HG02571 (cell line): Measurements from ENCODE around the gene C18orf63.
"Not testable (repeated sequence)": the region's sequence is repeated elsewhere in the genome, so short reads cannot be mapped to it uniquely, and the experiment has no call there.

ENCODE experiments used
- ATAC-seq: cut with Tn5 transposase; IDR thresholded peaks from one replicate; pipeline ENCODE4 v1.9.1; 2021; ENCODE audit warnings: mild to moderate bottlenecking, moderate library complexity; ENCODE audit not compliant: unreplicated experiment

C18orf63 gene

GRCh38 chr18:74326231-74326630 lies 10.6 kb downstream of the C18orf63 start:
- no peak for ATAC-seq

GRCh38 chr18:74326791-74327190 lies 11.2 kb downstream of the C18orf63 start:
- not testable (repeated sequence) for ATAC-seq

GRCh38 chr18:74328206-74328605 lies 12.6 kb downstream of the C18orf63 start:
- no peak for ATAC-seq

- ATAC-seq, result no peak
Observed at GRCh38 chr18:74329688-74330205, 14.1 kb downstream of the C18orf63 start.

GRCh38 chr18:74331404-74331803 lies 15.8 kb downstream of the C18orf63 start:
- ATAC-seq, result no peak

- ATAC-seq, result no peak
Observed at GRCh38 chr18:74333091-74333490, 17.5 kb downstream of the C18orf63 start.

GRCh38 chr18:74334242-74334893 lies 18.7 kb downstream of the C18orf63 start:
- no peak for ATAC-seq

- no peak for ATAC-seq
Observed at GRCh38 chr18:74336656-74337055, 21.0 kb downstream of the C18orf63 start.

GRCh38 chr18:74337155-74337911 lies 21.7 kb downstream of the C18orf63 start:
- ATAC-seq, result no peak

GRCh38 chr18:74337912-74338309 lies 22.3 kb downstream of the C18orf63 start:
- no peak for ATAC-seq

- no peak for ATAC-seq
Observed at GRCh38 chr18:74342416-74343043, 26.9 kb downstream of the C18orf63 start.

- ATAC-seq, result no peak
Observed at GRCh38 chr18:74346206-74346605, 30.6 kb downstream of the C18orf63 start.

GRCh38 chr18:74348581-74348980 lies 32.9 kb downstream of the C18orf63 start:
- ATAC-seq, result no peak

GRCh38 chr18:74351354-74351753 lies 35.7 kb downstream of the C18orf63 start:
- no peak for ATAC-seq

- ATAC-seq, result no peak
Observed at GRCh38 chr18:74353169-74353775, 37.6 kb downstream of the C18orf63 start.

GRCh38 chr18:74356959-74357358 lies 41.3 kb downstream of the C18orf63 start:
- no peak for ATAC-seq

GRCh38 chr18:74360852-74361655 lies 45.4 kb downstream of the C18orf63 start:
- no peak for ATAC-seq

GRCh38 chr18:74367905-74368304 lies 52.3 kb downstream of the C18orf63 start:
- ATAC-seq, result no peak

- ATAC-seq, result no peak
Observed at GRCh38 chr18:74368901-74369705, 53.5 kb downstream of the C18orf63 start.

- ATAC-seq, result no peak
Observed at GRCh38 chr18:74370115-74370514, 54.5 kb downstream of the C18orf63 start.
